OCI-M1 (cell line): Measurements from ENCODE around the gene SH3BP5.

Experiments
- DNase-seq: peaks from one replicate; lab custom pipeline; 2025; lab: John Stamatoyannopoulos, UW

Gene SH3BP5

GRCh38 chr3:15347063-15347736, 14.8 kb upstream of the SH3BP5 start:
- no peak for DNase-seq

DNA sequence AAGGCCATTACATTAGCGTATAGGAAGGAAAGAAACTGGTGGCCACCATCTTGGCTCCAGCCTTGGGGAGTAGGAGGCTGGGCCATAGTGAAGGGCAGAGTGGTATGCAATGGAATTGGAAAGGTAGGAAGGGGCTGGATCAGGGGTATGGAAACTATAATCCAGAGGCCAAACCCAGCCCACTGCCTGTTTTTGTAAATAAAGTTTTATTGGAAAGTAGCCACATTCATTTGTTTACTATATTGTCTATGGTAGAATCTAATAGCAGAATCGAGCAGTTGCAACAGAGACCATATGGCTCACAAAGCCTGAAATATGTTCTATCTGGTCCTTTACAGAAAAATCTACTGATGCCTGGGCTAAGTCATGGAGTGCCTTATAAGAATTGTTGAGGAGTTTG, 14.1 kb upstream of the SH3BP5 start:
- no peak for DNase-seq

DNA sequence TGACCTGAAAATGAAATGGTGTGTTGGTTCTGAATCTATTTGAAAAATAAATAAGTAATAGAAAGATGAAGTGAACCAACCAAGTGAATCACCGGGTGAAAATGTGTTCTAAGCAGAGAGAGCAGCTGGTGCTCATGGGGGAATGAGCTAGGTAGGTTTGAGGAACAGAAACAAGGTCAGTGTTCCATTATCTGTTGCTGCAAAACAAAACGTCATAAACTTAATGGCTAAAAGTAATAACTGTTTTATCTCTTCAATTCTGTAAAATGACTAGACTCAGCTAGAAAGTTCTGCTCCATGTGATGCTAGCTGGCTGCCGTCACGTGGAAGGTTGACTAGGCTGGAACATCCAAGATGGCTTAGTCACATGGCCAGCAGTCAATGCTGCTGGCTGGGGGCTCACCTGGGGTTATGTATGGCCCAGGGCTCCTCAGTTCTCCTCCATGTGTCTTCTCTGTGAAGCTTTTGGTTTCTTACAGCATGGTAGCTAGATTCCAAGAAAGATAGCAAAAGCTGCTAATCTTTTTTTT, 13.3 kb upstream of the SH3BP5 start:
- peak; percentile 21 for DNase-seq

DNA sequence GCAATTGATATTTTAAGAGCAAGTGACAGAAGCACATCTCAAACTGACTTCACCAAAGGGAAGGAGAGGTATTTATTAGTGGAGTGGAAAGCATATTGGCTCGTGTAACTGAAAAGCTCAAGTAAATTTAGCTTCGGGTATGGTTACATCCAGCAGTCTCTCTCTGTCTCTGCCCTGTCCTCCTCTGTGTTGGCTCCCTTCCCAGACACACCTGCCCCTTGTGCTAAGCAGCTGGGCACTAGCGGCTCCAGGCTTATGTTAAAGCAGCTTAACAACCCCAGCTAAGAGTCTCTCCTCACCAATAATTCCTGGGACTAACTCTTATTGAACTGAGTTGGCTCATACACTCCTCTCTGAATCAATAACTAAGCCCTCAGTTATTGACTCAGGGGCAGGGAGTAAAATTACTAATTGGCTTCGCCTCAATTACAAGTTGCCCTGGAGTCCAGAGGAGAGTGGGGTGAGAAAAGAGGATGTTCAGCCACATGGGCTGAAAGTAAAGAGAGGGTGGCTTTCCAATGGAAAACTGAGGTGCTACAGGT, 12.8 kb upstream of the SH3BP5 start:
- DNase-seq, result no peak

- no peak for DNase-seq
Observed at GRCh38 chr3:15342945-15343344, 10.6 kb upstream of the SH3BP5 start.

GRCh38 chr3:15342246-15342645, 9.9 kb upstream of the SH3BP5 start:
- no peak for DNase-seq

DNA sequence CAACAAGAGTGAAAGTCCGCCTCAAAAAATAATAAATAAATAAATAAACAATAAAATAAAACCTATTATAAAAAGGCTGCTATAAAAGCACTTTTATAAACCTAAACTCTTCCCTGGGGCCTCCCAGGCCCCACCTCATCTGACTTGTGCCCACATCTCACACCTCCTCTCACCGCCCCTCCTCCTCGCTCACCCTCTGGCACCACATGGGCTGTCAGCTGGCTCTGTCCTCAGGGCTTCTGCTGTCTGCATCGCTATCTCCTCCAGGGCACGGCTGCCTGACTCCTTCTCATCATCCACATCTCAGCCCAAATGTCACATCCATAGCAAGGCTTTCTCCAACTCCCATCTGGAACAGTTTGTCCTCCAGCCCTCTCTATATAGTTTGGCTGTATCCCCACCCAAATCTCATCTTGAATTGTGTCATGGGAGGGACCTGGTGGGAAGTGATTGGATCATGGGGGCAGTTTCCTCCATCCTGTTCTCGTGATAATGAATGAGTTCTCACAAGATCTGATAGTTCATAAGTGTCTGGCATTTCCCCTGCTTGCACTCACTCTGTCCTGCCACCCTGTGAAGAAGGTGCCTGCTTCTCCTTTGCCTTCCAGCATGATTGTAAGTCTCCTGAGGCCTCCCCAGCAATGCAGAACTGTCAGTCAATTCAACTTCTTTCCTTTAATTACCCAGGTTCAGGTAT, 8.8 kb upstream of the SH3BP5 start:
- DNase-seq, result peak; percentile 15

DNA sequence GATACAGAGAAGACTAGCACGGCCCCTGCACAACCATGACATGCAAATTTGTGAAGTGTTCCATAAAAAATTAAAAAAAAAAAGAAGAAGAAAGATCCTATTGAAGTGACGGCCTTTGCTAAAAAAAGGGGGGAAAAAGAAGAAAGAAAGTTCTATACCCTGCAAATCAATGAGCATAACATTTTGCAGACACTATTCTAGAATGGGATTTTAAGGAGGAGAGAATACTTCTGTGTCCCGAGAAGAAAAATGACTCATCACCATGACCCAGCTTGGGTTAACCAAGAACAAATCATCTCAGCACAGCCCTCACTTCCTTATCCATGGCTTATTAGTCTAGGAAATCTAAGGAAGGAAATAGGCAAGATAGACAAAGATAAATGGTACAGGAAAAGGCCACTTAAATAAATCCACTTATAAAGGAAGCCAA, 7.4 kb upstream of the SH3BP5 start:
- DNase-seq, result peak; percentile 46

DNA sequence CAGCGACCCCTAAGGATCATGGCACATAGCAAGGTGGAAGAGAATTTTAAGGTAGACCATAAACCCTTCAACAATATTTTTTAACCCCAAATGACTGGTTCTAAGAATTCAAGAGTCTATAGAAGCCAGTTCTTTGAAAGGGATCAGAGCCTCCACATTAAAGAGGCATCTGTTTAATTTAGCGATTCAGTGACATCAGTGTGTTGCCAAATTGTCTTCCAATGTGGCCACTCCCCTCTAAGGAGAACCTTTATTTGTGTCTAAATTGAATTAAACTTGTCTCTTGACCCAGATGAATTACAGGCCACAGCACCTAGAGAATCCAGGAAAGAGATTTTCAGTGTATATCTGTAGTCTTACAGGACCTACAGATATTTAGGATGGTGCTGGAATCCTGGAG, 6.6 kb upstream of the SH3BP5 start:
- DNase-seq, result no peak

DNA sequence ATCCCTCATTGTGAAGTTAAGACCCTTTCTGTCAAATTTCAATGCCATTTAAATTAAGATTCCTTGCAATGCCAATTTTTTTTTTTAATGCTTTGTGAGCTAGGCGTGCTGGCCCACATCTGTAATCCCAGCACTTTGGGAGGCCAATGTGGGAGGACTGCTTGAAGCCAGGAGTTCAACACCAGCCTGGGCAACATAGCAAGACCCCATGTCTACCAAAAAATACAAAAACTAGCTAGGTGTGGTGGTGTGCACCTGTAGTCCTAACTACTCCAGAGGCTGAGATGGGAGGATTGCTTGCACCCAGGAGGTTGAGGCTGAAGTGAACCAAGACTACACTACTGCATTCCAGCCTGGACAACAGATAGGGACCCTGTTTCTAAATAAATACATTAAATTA, 5.6 kb upstream of the SH3BP5 start:
- no peak for DNase-seq

GRCh38 chr3:15336057-15336456, 3.7 kb upstream of the SH3BP5 start:
- DNase-seq, result no peak

GRCh38 chr3:15333956-15334263, 1.5 kb upstream of the SH3BP5 start:
- DNase-seq, result no peak

DNA sequence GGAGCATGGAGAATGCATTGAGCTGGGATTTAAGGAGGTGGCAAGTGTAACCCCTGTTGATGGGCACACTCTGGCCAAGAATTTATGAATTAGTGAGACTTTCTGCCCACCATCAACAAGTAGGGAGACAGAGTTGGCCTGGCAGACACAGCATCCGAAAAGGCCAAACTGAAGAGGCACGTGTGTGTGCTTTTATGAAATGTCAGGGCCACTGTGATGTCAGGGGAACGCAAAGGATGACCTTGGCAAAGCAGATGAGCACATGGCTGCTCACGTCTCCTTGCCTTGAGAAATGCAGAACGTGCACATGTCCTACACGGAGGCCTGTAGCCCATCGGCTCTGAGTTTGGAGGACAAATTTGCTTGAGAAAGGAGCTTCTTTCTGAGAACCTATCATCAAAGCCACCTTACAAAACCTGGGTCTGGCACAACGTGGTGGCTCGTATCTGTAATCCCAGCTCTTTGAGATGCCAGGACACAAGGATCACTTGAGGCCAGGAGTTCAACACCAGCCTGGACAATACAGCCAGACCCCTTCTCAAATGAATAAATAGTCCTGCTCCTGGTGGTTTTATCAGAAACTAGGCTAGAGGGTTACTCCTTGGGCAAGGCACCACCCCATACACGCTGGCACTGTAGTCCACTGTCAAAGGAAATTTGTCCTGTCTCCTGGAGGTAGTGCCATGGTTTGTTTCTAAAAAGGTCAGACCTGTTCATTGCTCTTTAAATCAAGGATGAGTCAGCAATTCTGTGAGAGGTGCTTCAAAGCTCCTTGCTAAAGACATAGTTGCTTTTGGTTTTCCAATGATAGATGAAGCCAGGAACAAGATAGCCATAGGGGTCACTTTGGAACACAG, 941 bp upstream of the SH3BP5 start:
- peak; percentile 47 for DNase-seq

GRCh38 chr3:15331606-15332404, 581 bp downstream of the SH3BP5 start:
- peak; percentile 41 for DNase-seq

DNA sequence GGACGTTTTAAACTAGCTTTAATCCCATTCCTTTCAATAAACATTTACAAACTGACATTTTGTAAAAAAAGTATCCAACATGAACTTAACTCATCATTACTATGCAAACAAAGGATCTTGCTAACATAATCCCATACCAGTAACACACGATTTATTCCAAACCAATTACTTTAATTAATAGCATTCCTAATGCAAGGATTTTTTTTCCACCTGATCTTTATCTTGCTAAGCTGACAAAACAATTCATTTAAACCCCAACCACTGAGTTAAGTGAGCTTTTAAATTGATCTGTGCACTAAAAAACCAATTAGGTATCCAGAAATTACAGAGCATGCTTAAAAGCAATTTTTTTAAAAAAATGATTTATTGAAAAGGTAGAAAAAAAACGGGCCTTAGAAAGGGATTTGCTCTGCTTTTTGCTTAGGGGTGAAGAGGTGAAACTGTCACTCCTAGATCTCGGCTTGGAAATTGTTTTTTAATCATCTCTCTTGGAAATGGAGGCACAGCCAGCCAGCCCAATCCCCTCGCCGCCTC, 1.2 kb downstream of the SH3BP5 start:
- DNase-seq, result no peak

DNA sequence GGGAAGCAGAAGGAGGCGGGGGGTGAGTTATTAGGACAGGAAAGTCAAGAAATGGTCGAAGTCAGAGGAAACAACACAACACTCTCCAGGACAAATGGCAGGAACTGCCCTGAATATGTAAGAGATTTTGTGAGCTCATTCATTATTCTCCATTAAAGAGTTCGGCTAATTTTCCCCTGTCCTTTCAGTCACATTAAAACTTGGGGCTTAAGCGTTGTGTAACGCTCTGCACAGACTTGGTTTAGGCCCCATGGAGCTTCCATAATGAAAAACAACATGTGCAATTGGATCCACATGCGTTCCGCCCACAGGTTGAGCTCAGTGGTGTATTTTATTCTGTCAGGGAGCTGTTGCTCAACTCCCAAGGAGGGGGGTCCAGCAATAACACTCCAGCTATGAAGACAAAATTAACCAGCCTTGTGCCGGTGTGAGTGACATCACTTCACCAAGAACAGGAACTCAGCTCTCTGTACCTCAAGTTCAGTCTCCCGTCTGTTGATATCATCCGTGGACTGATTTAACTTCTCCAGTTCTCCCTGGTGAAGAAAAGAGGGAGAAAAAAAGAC, 2.3 kb downstream of the SH3BP5 start:
- DNase-seq, result peak; percentile 34

DNA sequence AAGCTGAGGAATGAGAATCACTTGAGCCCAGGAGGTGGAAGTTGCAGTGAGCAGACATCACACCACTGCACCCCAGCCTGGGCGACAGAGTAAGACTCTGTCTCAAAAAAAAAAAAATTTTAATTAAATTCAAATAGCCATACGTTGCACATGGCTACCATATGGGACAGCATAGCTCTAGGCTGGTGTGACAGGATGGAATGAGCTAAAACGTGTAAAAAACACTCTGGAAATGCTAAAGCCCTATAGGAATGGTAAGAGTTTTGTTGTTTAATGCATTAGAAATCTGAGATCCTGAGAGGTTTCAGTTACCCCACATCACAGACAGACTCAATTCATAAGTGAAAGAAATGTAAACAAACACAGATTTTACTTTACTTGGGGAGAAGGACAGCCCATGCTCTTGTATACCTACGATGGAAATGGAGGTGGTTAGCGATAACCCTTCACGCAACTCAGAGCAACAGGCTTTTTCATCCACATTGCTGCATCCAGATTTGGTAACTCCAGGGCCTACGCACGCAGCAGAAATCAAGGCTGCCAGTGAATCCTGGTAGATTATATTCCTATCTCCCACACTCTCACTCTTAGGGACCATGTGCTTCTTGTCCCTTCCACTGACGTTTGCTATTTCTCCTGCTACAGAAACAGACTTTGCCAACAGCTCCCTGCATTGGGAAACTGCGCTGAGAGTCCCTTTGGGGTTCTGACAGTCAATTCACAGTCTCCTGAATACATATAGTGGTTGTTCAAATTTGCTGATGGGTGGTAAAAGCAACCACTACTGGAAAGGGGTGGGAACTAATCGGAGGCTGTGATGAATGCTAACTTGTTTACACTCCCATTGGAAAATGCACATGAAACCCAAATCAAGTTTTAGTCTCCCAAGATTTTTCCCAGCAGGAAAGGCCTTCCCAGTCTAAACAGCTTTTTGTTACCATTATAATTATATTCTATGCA, 3.1 kb downstream of the SH3BP5 start:
- DNase-seq, result no peak

- no peak for DNase-seq
Observed at GRCh38 chr3:15327941-15328340, 4.4 kb downstream of the SH3BP5 start.

DNA sequence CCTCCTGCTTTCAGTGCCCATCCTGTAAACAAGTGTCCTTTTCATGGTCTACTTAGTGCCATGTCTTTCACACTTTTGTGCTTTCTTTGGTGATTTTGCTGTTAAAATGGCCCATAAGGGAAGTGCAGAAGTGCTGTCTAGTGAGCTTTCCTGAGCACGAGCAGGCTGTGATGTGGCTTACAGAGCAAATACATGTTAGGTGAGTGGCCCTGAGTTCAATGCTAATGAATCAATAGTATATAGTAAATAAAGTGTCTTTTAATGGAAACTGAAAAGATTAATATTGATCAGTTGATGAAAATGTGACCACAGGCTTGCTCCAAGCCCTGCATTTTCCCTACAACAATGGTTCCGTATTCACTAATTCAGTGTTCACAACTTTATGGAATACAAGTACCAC, 5.7 kb downstream of the SH3BP5 start:
- no peak for DNase-seq

GRCh38 chr3:15326037-15326436, 6.3 kb downstream of the SH3BP5 start:
- DNase-seq, result no peak
